ENCODE data around the gene SLC35F2. TPM values are rescaled to one million over a fixed set of nuclear protein-coding genes. Genes with fewer than 3 reads are reported as not detected.
A peak's percentile ranks its signal among the peaks of the same experiment; 100 is the strongest.
"Not testable (repeated sequence)": the region's sequence is repeated elsewhere in the genome, so short reads cannot be mapped to it uniquely, and the experiment has no call there.

The SLC35F2 gene
- total RNA-seq, 1 donor from 2014 or later, result 72.7 TPM

DNA sequence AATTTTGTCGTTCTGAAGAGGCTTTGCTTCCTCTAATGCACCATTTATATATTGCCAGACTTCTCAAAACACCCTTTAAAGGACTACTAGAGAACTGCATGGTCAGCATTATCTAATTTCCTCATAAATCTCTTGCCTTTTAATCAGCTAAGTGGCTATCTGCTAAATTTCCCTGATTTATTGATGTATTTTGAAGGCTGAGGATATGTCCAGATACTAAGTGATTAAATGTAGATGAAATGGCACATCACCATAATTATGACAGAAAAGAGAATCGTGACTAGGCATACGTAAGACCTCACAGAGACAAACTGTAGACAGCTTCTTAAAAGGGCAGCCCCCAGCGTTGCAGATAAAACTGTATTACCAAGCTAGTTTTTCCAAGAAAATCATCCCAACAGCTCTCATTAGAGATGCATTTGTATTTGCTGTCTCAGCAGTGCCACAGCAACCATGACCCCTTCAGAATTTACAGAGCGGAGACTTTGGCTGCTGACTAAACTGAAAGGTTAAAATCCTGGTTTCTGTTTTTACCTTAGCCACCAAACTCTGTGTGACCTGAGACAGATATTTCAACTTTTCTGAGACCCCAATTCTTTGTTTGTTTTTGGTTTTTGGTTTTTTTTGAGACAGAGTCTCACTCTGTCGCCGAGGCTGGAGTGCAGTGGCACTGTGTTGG is 79.6 kb downstream of the SLC35F2 start:
- Histone ChIP-seq H3K36me3 (ENCODE audit: control insufficient read depth, insufficient read depth, low read length) (no peaks in the 10 kb centered on the region), H3K27me3 (ENCODE audit: control insufficient read depth, insufficient read depth, low read length) (no peaks in the 10 kb centered on the region), H3K4me3 (ENCODE audit: low read depth, low read length) (no peak overlapping the region)
- TF ChIP-seq, protein P1, sequence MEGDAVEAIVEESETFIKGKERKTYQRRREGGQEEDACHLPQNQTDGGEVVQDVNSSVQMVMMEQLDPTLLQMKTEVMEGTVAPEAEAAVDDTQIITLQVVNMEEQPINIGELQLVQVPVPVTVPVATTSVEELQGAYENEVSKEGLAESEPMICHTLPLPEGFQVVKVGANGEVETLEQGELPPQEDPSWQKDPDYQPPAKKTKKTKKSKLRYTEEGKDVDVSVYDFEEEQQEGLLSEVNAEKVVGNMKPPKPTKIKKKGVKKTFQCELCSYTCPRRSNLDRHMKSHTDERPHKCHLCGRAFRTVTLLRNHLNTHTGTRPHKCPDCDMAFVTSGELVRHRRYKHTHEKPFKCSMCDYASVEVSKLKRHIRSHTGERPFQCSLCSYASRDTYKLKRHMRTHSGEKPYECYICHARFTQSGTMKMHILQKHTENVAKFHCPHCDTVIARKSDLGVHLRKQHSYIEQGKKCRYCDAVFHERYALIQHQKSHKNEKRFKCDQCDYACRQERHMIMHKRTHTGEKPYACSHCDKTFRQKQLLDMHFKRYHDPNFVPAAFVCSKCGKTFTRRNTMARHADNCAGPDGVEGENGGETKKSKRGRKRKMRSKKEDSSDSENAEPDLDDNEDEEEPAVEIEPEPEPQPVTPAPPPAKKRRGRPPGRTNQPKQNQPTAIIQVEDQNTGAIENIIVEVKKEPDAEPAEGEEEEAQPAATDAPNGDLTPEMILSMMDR (IDR thresholded peaks at IDR 0.05; ENCODE audit: insufficient read depth, low read length, severe bottlenecking), result no peak
- FAIRE-seq (no peak), DNase-seq (ENCODE audit: low read depth) (no peak)

DNA sequence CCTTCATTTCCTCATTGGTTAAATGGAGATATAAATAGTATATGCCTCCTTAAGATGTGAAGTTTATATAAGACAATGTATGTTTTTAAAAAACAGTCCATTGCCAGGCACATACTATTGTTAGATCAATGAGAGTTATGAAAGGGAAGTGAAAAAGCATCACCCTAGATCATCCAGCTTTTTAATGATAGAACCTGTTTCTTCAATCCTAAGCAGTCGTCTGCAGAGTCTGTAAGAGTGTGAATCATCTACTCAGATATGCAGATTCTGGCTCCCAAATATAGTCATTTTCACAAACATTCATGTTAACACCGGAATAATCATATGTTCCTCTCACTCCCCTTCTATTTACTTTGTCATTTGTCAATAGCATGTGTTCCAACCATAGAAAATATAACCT is 81.5 kb downstream of the SLC35F2 start:
- FAIRE-seq, result no peak
- H3K27me3 ChIP-seq (ENCODE audit: control insufficient read depth, insufficient read depth, low read length), result no peaks in the 10 kb centered on the region
- DNase-seq (ENCODE audit: low read depth), result no peak
- H3K36me3 ChIP-seq (ENCODE audit: control insufficient read depth, insufficient read depth, low read length), result no peaks in the 10 kb centered on the region
- H3K4me3 ChIP-seq (ENCODE audit: low read depth, low read length), result no peak overlapping the region
- TF ChIP-seq, protein P1 (IDR thresholded peaks at IDR 0.05; ENCODE audit: insufficient read depth, low read length, severe bottlenecking), result no peak

DNA sequence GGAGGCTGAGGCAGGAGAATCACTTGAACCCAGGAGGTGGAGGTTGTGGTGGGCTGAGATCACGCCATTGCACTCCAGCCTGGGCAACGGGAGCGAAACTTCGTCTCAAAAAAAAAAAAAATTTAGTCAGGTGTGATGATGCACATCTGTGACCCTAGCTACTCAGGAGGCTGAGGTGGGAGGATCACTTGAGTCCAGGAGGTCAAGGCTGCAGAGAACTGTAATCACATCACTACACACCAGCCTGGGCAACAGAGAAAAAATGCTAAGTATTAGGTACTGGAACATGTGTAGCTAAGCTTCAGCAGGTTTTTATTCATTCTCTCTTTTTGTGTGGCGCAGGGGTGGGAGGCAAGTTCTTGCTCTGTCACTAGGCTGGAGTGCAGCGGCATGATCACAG is 82.5 kb downstream of the SLC35F2 start:
- Histone ChIP-seq H3K36me3 (ENCODE audit: control insufficient read depth, insufficient read depth, low read length) (no peaks in the 10 kb centered on the region), H3K27me3 (ENCODE audit: control insufficient read depth, insufficient read depth, low read length) (no peaks in the 10 kb centered on the region), H3K4me3 (ENCODE audit: low read depth, low read length) (no peak overlapping the region)
- DNase-seq (ENCODE audit: low read depth) (no peak), FAIRE-seq (no peak)
- TF ChIP-seq, protein P1 (IDR thresholded peaks at IDR 0.05; ENCODE audit: insufficient read depth, low read length, severe bottlenecking), result no peak

DNA sequence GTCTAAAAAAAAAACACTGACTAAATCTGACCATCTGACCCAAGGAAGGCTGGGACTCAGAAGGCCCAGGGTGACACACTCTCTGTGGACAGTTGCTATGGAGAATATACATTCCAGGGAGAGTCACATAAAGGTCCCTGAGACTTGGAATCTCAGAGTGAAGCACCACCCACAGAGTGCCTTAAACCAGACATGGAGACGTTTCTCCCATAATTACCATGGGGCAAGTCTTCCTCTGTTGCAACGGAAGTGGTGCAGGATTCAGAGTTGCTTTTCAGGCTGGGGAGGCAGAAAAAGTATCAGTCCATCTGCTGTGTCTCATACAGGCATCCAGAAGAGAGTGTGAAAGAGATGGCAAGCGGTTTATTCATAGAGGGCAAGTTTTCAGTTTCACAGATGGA is 88.0 kb downstream of the SLC35F2 start:
- Histone ChIP-seq H3K27me3 (ENCODE audit: control insufficient read depth, insufficient read depth, low read length) (no peaks in the 10 kb centered on the region), H3K36me3 (ENCODE audit: control insufficient read depth, insufficient read depth, low read length) (no peaks in the 10 kb centered on the region), H3K4me3 (ENCODE audit: low read depth, low read length) (no peak overlapping the region)
- DNase-seq (ENCODE audit: low read depth) (no peak), FAIRE-seq (no peak)
- TF ChIP-seq, protein P1 (IDR thresholded peaks at IDR 0.05; ENCODE audit: insufficient read depth, low read length, severe bottlenecking), result no peak

DNA sequence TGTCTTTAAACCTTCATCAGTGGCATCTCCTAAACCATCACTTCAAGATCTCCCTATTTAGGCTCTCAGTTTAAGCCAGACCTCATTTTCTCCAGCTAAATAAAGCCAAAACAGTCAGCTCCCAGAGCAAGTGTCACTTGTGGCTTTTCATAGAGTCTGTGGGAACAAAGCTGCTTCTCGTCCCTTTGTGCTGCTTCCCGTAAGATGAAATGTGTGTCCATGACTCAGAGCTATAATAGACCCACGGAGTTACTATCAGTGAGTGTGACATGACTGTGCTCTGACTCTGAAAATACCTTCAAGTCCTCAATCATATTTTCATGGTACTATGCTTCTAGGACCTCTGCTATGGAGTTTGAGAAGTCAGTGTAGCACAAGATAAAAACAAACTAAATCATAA is 89.4 kb downstream of the SLC35F2 start:
- FAIRE-seq, result no peak
- Histone ChIP-seq H3K4me3 (ENCODE audit: low read depth, low read length) (no peak overlapping the region), H3K27me3 (ENCODE audit: control insufficient read depth, insufficient read depth, low read length) (no peaks in the 10 kb centered on the region), H3K36me3 (ENCODE audit: control insufficient read depth, insufficient read depth, low read length) (no peaks in the 10 kb centered on the region)
- peak; percentile 51 for DNase-seq (ENCODE audit: low read depth)
- TF ChIP-seq, protein P1 (IDR thresholded peaks at IDR 0.05; ENCODE audit: insufficient read depth, low read length, severe bottlenecking), result no peak

DNA sequence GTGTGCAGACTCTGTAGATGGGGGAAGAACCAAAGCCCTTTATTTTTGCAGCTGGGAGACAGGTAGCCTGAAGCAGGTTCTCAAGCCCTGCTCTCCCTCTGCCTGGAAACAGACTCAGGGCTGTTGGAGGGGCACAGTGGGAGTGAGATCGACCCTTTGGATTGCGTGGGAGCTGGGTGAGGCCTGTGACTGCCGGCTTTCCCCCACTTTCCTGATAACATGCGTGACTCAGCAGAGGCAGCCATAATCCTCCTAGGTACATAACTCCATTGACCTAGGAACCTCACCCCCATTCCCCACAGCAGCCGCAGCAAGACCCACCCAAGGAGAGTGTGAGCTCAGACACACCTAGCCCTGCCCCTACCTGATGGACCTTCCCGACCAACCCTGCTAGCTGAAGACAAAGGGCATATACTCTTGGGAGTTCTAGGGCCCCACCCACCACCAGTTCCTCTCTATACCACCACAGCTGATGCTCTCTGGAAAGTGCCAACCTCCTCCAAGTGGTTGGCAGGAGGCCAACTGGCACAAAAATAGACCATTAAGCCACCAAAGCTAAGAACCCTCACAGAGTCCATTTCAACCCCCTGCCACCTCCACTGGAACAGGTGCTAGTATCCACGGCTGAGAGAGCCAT is 99.8 kb downstream of the SLC35F2 start:
- DNase-seq (ENCODE audit: low read depth); H3K36me3 ChIP-seq (ENCODE audit: control insufficient read depth, insufficient read depth, low read length); H3K4me3 ChIP-seq (ENCODE audit: low read depth, low read length); H3K27me3 ChIP-seq (ENCODE audit: control insufficient read depth, insufficient read depth, low read length); FAIRE-seq: not testable (repeated sequence)
